ENCODE results near the gene ZNF554.
A peak's percentile ranks its signal among the peaks of the same experiment; 100 is the strongest.

ZNF554 gene

DNA sequence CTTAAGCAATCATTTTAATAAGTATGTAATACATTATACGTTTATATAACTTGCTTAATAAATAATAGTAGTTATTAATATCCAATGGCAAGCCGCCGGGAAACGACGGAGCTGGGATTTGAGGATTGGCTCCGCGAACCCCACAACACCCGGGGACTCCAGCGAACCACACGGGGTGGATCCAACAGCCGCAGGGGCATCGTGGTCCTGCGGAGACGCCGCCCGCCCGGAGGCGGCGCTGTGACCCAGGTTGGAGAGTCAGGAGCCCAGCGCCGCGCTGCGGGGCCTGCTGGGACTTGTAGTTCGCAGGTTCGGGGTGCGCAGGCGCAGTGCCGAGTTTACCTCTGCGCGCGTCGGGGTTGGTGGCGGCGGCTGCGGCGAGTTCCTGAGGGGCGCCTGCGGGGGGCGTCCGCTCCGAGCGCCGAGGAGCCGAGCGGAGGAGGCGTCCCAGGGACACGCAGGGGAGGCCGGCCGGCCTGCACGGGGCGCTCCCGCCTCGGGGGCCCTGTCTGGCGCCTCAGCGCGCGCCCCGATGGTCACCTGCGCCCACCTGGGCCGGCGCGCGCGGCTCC is at the start of gene ZNF554:
Gene ZNF554, plus strand, starts transcription at position 329 of the 572 bp plus-strand sequence. Its CDS starts 204 bp downstream, at position 533.
- FAIRE-seq (peak; percentile 88), DNase-seq (ENCODE audit: insufficient read length, low spot score) (peak; percentile 97)

DNA sequence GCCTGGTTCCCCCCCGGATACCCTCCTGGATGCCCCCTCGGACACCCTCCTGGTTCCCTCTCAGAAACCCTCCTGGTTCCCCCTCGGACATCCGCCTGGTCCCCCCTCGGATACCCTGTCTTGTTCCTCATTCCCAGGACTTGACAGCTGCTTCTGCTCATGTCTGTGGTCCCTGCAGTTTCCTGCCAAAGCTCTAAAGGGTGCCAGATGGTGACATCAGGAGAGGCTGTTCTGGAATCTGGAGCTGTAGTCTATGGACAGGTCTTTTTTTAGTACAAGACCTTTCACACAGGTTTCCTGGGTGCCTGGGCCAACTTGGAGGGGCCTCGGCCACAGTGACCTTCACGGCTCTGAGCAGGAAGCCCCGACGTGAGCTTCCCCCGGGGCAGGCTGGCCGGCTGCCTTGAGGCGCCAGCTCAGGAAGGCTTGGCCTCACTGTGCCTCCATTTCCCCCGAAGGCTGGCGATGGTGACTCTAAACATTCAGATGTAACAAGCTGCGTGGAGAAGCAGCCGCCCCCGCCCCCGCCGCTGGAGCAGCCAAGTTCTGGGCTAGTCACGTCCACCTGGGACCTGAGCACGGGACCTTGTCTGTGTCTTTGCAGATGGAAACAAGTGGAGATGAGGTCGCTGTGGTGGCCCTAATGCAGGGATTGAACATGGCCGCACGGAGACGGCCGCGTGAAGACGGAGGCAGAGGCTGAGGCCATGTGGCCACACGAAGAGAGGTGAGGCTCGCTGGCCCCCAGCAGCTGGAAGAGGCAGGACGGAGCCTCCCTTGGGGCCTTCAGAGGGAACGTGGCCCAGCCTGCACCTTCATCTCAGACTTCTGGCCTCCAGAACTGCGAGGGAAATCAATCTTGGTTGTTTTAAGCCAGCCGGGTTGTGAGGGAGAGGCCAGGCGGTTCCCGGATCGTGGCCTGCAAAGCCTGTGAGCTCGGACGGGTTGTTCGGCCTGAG is 49.3 kb upstream of the ZNF554 start:
- DNase-seq (ENCODE audit: insufficient read length, low spot score), result no peak
- FAIRE-seq, result no peak

DNA sequence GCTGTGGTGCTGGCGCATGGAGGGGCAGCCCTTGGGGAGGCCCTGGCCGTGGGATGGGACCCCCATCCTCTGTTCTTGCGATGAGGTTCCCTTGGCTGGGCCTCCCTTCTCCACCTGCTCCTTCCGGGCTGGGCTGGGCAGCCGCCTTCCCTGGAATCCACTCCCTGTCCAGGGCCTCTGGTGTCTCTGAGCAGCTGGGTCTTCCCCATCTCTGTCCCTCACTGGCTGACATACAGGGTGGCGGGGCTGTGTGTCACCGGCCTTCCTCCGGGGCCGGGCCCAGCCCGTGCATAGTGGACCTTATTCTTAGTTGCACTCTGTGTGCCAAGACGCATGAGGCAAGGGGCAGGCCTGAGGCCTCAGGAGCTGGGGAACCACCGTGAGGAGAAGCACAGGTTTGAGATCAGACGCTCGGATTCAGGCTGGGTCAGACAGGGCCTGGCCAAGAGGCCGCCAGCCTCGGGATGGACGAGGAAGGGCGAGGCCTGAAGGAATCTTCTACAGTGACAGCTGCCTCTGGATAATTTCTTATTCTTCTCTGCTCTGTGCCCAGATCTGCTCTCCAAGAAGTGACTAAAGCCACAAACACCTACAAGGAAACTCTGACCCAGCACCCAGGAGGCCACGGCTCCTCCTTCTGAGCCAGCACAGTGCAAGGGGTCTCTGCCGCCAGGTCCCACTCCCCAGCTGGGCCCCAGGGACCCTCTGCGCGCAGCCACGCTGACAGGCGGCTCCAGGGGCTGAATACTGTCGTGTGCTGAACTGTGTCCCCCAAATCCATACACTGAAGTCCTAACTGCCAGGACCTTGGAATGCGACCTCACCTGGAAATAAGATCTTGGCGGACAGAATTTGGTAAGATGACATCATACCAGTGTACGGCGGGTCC is 47.6 kb upstream of the ZNF554 start:
- FAIRE-seq, result no peak
- DNase-seq (ENCODE audit: insufficient read length, low spot score), result no peak

DNA sequence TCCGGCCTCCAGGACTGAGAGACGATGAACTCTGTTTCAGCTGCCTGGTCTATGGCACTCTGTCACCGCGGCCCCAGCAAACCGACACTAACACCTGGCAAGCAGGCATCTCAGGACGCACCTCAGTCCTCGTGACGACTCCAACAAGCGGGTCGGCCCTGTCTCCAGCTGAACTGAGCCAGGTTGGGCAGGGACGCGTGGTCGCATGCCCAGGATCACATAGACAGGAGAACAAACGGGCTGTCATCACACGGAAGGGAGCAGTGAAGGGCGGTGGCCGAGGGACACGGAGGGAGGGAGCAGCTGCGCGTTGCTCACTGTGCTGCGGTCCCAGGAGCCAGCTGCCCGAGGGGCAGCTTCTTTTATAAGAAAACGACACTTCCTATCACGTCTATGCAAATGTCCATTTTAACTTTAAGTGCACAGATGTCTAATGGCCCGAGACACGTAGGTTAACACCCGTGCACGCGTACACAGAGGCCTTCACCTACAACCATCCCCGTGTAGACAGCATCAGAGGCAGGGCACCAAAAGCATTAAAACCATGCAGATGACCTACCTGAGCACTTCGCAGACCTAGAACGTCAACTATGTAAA is 45.5 kb upstream of the ZNF554 start:
- FAIRE-seq (no peak), DNase-seq (ENCODE audit: insufficient read length, low spot score) (no peak)

DNA sequence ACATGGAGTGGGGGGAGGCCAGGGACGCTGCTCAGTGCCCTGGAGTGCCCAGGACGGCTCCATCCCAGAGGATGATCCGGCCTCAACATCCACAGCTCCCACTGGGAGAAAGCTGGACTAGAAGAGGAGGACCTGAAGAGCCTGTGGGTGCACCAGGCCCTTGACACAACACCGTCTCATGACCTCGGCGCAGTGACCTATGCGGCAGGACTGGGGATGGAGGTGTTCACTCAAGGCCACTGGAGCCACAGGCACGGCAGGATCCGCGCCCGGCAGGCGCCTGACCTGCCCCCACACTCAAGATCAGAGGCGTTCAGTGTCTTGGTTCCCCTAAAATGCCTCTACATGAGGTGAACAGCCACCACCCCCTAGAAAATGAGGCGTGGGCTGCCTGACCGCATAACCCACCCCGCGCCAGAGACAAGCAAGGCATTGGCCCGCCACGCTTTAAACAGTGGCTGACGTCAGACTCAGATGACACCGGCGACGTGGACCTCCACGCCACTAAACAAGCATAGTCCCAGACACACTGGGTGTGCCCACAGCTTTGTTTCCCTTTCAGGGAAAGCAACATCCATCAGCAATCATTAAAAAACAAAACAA is 44.6 kb upstream of the ZNF554 start:
- DNase-seq (ENCODE audit: insufficient read length, low spot score) (no peak), FAIRE-seq (no peak)

DNA sequence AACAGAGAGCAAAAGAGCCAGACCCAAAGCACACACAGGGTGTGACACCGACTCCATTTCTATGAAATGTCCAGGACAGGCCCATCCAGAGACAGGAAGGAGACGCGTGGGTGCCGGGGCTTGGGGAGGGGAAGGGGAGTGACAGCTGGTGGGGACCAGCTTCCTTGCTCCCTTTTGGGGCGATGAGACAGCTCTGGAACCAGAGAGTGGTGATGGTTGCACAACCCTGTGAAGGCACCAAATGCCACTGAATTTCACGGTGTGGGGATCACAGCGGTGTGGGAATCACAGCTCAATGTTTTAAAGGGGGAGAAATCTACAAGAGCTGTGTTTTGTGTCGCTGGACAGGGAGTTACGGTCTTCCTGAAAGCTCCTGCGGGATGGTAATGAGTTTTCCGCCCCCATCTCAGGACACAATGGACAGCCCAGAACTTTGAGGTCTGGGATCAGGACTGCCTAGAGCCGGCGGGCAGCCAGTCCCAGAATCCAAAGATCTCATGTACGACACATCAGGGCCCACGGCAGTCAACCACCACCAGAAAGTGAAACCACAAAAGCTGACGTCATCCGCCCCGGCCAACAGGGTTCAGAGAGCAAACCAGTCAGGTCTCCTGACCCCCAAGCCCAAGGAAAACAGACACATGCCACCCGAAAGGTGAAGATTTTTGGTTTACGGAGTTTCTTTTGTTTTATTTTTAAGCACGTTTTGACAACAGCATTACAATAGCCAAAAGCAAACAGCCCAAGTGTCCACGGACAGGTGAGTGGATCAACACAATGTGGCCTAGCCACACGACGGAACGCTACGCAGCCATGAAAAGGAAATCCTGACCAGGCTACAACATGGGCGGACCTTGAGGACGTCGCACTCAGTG is 43.9 kb upstream of the ZNF554 start:
- peak; percentile 98 for FAIRE-seq
- peak; percentile 83 for DNase-seq (ENCODE audit: insufficient read length, low spot score)

DNA sequence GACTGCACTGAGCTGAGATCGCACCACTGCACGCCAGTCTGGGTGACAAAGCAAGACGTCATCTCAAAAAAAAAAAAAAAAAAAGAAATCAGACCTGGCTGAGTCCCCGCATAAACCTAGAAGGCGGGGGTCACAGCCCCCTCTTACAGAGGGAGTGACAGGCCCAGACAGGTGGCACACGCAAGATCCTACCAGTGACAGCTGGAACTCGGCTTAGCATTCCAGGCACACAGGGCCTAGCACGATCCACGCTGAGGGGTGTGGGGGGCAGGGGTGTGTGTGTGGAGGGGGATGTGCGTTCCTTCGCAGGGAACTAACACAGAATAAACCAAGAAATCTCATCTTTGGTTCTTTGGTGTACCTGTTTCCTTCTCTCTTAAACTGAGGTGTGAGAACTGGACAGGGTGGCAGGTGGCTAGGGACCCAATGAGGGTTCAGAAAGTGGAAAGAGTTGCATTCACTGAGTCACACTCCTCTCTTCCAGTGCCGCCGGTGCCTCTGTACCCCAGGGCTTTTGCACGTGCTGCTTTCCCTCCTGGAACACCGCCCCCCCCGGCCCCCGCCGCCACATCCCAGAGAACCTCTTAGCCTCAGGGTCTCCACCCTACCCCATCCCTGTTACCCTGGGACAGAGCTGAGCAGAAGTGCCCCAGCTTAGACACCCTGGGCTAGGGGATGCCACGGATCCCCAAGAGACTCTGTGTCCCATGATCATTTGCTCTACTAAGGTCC is 41.5 kb upstream of the ZNF554 start:
- FAIRE-seq (no peak), DNase-seq (ENCODE audit: insufficient read length, low spot score) (no peak)

DNA sequence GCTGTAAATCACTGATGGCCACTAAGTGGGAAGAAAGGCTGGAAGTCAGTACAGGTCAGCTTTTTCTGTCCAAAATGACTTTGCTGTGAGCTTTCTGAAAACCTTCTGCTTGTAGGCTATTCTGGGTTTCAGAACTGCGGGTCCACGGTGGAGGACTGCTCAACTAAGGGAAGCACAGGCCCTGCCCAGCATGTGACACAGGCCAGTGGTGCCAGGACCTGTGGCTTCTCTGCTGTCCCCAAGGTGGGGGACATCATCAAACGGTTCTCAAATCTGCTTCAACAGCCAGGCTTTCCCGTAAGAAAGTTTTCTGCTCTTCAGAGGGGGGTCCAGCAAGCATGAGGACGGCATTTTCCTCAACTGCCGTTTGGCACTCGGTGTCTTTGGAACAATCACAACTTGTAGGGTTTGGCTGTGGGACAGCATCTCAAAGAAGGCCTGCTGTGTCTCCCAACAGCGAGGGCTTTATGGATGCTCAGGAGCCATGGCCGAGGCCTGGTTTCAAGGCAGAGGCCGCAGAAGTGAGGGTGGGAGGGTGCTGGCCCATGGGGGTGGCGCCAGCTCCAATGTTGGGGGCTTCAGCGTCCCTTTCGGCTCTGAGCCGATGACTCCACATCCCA is 40.4 kb upstream of the ZNF554 start:
- DNase-seq (ENCODE audit: insufficient read length, low spot score) (no peak), FAIRE-seq (no peak)

DNA sequence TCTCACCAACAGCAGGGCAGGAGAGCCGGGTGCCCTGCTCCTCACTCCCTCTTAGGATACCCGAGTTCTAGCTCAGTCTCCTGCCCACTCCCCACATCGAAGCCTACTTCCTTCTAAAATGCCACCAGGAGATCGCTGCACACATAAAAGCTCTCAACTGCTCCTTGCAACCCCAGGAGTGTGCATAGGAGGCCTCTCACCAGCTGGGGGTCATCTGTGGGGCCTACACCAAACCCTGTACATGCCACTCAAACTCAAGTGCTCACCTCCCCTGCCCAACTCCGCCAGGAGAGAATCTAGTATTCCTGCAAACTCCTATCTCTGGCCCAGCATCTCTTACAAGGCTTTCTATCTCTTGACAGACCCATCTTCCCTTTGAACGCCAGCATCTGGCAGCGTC is 39.4 kb upstream of the ZNF554 start:
- no peak for FAIRE-seq

DNA sequence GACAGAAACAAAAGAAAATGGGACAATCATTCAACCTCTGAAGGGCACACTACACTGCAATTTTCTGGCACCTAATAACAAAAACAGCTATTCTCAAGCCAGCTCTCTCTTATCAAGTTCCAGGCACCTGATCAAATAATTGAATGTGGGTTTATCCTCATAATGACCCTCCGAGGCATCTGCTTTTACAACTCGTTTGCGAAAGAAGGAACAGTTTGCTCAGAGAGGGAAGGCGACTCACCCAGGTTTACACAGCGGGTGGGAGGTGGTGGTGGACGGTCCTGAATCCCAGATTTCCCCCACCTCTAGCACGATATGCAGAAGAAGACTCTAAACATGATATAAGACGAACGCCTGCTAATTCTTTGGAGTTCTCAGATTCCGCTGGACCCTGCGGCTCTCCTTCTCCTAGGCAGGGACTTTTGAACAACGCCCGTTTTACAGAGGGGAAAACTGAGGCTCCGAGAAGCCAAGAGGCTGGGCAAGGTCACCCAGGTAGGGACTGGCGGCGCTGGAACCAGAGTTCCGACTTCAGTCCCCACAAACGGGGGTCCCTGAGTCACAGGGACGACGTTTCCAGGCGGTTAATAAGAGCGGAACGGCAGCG is 37.2 kb upstream of the ZNF554 start:
- peak; percentile 70 for FAIRE-seq
- DNase-seq (ENCODE audit: insufficient read length, low spot score), result no peak

More for the DNA sequence above, 39.4 kb upstream of the ZNF554 start:
- DNase-seq (ENCODE audit: insufficient read length, low spot score), result no peak

DNA sequence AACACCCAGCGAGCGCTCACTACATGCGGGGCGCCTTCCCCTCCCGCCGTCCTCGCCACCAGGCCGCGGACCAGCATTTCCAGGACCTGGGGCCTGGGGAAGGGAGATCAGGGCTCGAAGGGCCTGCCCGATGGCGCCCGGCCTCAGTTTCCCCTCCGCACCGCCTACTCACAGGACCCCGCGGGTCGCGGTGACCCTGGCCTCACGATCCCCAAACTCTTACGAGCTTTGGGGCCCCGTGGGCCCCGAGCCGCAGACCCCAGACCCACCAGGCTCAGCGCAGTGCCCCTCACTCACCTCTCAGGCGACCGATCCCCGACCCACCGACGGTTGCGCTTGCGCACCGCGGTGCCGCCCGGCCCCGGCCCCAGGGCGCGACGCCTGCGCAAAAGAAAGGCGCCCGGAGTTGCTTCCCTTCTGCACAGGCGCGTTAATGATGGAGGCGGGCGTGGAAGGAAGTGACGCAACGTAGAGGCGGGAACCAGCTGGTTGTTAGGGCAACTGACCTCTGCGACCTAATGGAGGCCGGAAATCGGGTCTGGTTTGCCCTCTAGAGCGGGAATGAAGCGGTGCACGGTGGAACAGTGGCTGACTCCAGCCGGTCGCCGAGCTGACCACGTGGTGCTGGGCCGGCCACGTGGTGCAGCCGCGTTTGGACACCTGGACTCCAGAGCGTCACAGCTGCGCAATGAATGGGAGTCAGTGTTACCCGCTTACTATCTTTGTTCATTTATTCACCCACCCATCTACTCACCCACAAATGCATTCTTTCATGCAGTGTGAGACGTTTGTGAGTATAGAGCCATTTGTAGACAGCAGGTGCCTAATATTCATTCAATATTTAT is 36.5 kb upstream of the ZNF554 start, which contains the start of gene SGTA:
Gene SGTA, minus strand, starts transcription at position 338 of the 845 bp plus-strand sequence. CDS start 14,205 bp downstream, outside the sequence.
- DNase-seq (ENCODE audit: insufficient read length, low spot score), result peak; percentile 97
- peak; percentile 99 for FAIRE-seq

DNA sequence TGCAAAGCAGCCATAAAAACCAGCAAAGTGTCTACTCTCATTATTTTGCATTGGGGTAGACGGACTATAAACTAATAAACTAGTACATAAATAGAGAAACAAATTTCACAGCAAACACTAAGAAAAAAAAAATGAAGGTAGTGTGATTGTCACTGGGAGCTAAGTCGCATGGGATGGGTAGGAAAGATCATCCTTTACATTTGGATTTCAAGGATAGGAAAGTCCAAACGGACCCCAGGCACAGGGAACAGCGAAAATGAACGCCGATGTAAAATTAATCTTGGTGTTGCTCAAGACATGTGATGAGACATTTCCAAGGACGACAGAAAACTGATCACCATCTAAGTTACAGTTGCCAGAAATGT is 35.9 kb upstream of the ZNF554 start:
- FAIRE-seq (no peak), DNase-seq (ENCODE audit: insufficient read length, low spot score) (no peak)

DNA sequence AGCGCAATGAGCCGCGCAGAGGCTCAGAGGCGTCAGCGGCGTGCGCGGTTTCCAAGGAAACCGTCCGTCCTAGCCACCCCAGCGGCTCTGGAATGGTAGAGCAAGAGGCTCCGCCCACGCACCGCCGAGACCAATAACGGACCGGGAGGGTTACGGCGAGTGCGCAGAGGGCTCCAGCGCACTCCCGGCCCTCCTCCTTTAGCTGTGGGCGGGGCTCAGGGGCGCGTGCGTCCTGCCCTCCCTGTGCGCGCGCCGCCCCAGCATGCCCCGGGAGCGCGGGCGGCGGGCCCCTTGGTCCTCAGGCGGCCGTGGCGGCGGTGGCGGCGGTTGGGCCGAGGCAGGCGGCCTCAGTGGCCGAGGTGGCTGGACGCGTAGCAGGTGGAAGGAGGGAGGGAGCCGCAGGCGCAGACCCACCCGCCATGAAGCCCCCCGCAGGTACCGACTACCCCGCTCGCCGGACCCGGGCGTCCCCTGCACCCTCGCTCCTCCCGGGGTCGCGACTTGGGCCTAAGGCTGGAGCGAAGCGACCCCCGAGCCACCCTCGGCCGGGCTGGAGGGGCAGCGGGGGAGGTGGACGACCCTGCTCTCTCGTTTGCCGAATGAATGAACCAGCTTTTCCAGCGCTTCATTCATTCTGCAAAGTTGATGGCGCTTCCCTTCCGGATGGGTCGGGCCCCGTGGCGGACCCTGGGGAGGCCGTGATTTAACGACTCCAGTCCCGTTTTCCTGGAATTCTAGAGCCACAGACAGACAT is 34.2 kb upstream of the ZNF554 start, which contains the start of gene THOP1:
Gene THOP1, plus strand, starts transcription at position 260 of the 754 bp plus-strand sequence. Its CDS starts 160 bp downstream, at position 420.
- FAIRE-seq, result peak; percentile 99

DNA sequence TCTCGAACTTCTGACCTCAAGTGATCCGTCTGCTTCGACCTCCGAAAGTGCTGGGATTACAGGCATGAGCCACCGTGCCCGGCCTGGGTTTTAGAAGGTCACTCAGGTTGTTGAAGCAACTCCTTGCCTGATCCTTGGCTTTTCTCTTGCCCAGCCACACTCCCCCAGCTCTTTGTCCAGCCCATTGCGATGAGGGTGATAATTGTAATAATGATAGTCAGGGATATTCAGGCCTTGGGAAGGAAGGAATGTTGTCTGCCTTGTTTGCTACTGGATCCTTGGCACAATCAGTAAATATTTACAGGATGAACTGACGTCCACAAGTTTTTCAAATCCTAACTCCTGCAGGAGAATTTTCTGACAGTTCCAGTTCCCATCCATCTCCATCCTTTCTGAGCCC is 32.6 kb upstream of the ZNF554 start:
- no peak for FAIRE-seq
- no peak for DNase-seq (ENCODE audit: insufficient read length, low spot score)

More for the DNA sequence above, 34.2 kb upstream of the ZNF554 start, which contains the start of gene THOP1:
- peak; percentile 92 for DNase-seq (ENCODE audit: insufficient read length, low spot score)

DNA sequence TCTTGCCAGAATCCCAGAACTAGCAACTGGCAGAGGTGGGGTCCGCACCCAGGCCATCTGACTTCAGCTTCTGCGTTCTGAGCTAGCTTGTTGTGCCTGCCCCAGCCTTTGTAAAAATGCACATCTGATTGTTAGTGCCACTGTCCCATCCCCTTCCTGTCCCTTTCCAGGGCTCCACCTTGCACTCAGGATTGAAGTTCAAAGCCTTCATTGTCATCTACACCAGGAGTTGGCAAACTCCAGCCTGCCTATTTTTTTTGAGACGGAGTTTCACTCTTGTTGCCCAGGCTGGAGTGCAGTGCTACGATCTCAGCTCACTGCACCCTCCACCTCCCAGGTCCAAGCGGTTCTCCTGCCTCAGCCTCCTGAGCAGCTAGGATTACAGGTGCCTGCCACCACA is 31.4 kb upstream of the ZNF554 start:
- FAIRE-seq, result no peak
- DNase-seq (ENCODE audit: insufficient read length, low spot score), result no peak

DNA sequence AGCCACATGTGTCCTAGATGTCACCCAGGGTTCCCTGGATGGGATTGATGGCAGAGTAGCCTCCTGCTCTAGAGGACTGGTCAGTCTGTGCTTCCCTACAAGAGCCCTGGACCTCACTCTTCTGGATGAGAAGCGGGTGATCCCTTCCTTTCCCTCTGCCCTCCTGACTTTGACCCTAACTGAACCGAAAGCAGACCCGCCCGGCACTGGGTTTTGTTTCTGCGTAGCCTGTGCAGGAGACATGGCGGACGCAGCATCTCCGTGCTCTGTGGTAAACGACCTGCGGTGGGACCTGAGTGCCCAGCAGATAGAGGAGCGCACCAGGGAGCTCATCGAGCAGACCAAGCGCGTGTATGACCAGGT is 29.5 kb upstream of the ZNF554 start:
- DNase-seq (ENCODE audit: insufficient read length, low spot score) (no peak), FAIRE-seq (no peak)

Data from GM19239 (cell line).